ENCODE data around the gene KLHL24.
"Not testable (repeated sequence)": the region's sequence is repeated elsewhere in the genome, so short reads cannot be mapped to it uniquely, and the experiment has no call there.

Gene KLHL24

GRCh38 chr3:183701744-183702143 is 66.3 kb downstream of the KLHL24 start:
- no peak for TF ChIP-seq CTCF (IDR thresholded peaks at IDR 0.05; ENCODE audit: borderline replicate concordance, control extremely low read depth, extremely low read depth, insufficient read depth, missing control alignments)
- in situ Hi-C loops (cut with MboI; ENCODE audit: low sequenced_read_pairs, unreplicated experiment) = no loop called here
- no peak for DNase-seq (ENCODE audit: low spot score)

- in situ Hi-C loops (cut with MboI; ENCODE audit: low sequenced_read_pairs, unreplicated experiment); DNase-seq (ENCODE audit: low spot score): not testable (repeated sequence)
Observed at GRCh38 chr3:183703892-183704291, 68.5 kb downstream of the KLHL24 start.

- DNase-seq (ENCODE audit: low spot score) = no peak
- TF ChIP-seq CTCF (IDR thresholded peaks at IDR 0.05; ENCODE audit: borderline replicate concordance, control extremely low read depth, extremely low read depth, insufficient read depth, missing control alignments) = no peak
- in situ Hi-C loops (cut with MboI; ENCODE audit: low sequenced_read_pairs, unreplicated experiment) = no loop called here
Observed at GRCh38 chr3:183710231-183710630, 74.8 kb downstream of the KLHL24 start.

GRCh38 chr3:183711516-183711915 is 76.1 kb downstream of the KLHL24 start:
- in situ Hi-C loops (cut with MboI; ENCODE audit: low sequenced_read_pairs, unreplicated experiment) = no loop called here
- no peak for DNase-seq (ENCODE audit: low spot score)
- TF ChIP-seq CTCF (IDR thresholded peaks at IDR 0.05; ENCODE audit: borderline replicate concordance, control extremely low read depth, extremely low read depth, insufficient read depth, missing control alignments) = no peak

- in situ Hi-C loops (cut with MboI; ENCODE audit: low sequenced_read_pairs, unreplicated experiment) = no loop called here
- no peak for TF ChIP-seq CTCF (IDR thresholded peaks at IDR 0.05; ENCODE audit: borderline replicate concordance, control extremely low read depth, extremely low read depth, insufficient read depth, missing control alignments)
- DNase-seq (ENCODE audit: low spot score) = no peak
Observed at GRCh38 chr3:183714622-183715021, 79.2 kb downstream of the KLHL24 start.

GRCh38 chr3:183718012-183718411 is 82.6 kb downstream of the KLHL24 start:
- TF ChIP-seq CTCF (IDR thresholded peaks at IDR 0.05; ENCODE audit: borderline replicate concordance, control extremely low read depth, extremely low read depth, insufficient read depth, missing control alignments) = no peak
- DNase-seq (ENCODE audit: low spot score) = no peak
- in situ Hi-C loops (cut with MboI; ENCODE audit: low sequenced_read_pairs, unreplicated experiment) = no loop called here

- no peak for TF ChIP-seq CTCF (IDR thresholded peaks at IDR 0.05; ENCODE audit: borderline replicate concordance, control extremely low read depth, extremely low read depth, insufficient read depth, missing control alignments)
- in situ Hi-C loops (cut with MboI; ENCODE audit: low sequenced_read_pairs, unreplicated experiment) = no loop called here
- no peak for DNase-seq (ENCODE audit: low spot score)
Observed at GRCh38 chr3:183725387-183725786, 90.0 kb downstream of the KLHL24 start.

All from GM13976 (cell line).